HEK293 (cell line): ENCODE measurements around the gene ABHD3.

Experiments used
- BCL11A ChIP-seq: fragments of 450-650 bp; formaldehyde crosslinking; IDR thresholded peaks from 2 replicates; pipeline ENCODE4 v1.5.1; 2016; ENCODE audit warnings: low read depth, missing biosample characterization, missing genetic modification characterization
- GLIS1 ChIP-seq: fragments of 450-650 bp; formaldehyde crosslinking; IDR thresholded peaks from 2 replicates; pipeline ENCODE4 v1.5.1; 2016; ENCODE audit warnings: missing biosample characterization, missing genetic modification characterization
- MYNN ChIP-seq: fragments of 450-650 bp; formaldehyde crosslinking; IDR thresholded peaks from 2 replicates; pipeline ENCODE4 v1.5.1; 2016; ENCODE audit warnings: missing biosample characterization, missing genetic modification characterization, borderline replicate concordance
- OVOL3 ChIP-seq: fragments of 450-650 bp; formaldehyde crosslinking; IDR thresholded peaks from 2 replicates; pipeline ENCODE4 v1.5.1; 2016; ENCODE audit warnings: missing biosample characterization, missing genetic modification characterization
- RBAK ChIP-seq: fragments of 450-650 bp; formaldehyde crosslinking; IDR thresholded peaks from 2 replicates; pipeline ENCODE4 v1.5.1; 2016; ENCODE audit warnings: missing biosample characterization, missing genetic modification characterization
- SALL2 ChIP-seq: fragments of 450-650 bp; formaldehyde crosslinking; IDR thresholded peaks from 2 replicates; pipeline ENCODE4 v1.5.0; 2017; ENCODE audit warnings: missing biosample characterization, mild to moderate bottlenecking, missing genetic modification characterization, borderline replicate concordance
- SP7 ChIP-seq: fragments of 450-650 bp; formaldehyde crosslinking; IDR thresholded peaks from 2 replicates; pipeline ENCODE4 v1.5.1; 2016; ENCODE audit warnings: missing biosample characterization, missing genetic modification characterization
- ZEB2 ChIP-seq: fragments of 450-650 bp; formaldehyde crosslinking; IDR thresholded peaks from 2 replicates; pipeline ENCODE4 v1.5.1; 2016; ENCODE audit warnings: missing biosample characterization, missing genetic modification characterization
- ZNF121 ChIP-seq: fragments of 450-650 bp; formaldehyde crosslinking; IDR thresholded peaks from 2 replicates; pipeline ENCODE4 v1.5.1; 2016; ENCODE audit warnings: missing biosample characterization, missing genetic modification characterization
- ZNF2 ChIP-seq: fragments of 450-650 bp; formaldehyde crosslinking; IDR thresholded peaks from 2 replicates; pipeline ENCODE4 v1.5.1; 2016; ENCODE audit warnings: missing biosample characterization, missing genetic modification characterization
- ZNF223 ChIP-seq: fragments of 450-650 bp; formaldehyde crosslinking; IDR thresholded peaks from 2 replicates; pipeline ENCODE4 v1.5.1; 2016; ENCODE audit warnings: missing biosample characterization, missing genetic modification characterization
- ZNF239 ChIP-seq: fragments of 450-650 bp; formaldehyde crosslinking; IDR thresholded peaks from 2 replicates; pipeline ENCODE4 v1.5.1; 2016; ENCODE audit warnings: missing biosample characterization, missing genetic modification characterization
- ZNF248 ChIP-seq: fragments of 450-650 bp; formaldehyde crosslinking; IDR thresholded peaks from 2 replicates; pipeline ENCODE4 v1.5.1; 2017; ENCODE audit warnings: missing biosample characterization, missing genetic modification characterization
- ZNF501 ChIP-seq: fragments of 450-650 bp; formaldehyde crosslinking; IDR thresholded peaks from 2 replicates; pipeline ENCODE4 v1.5.1; 2016; ENCODE audit warnings: missing biosample characterization, missing genetic modification characterization
- ZNF544 ChIP-seq: fragments of 450-650 bp; formaldehyde crosslinking; IDR thresholded peaks from 2 replicates; pipeline ENCODE4 v1.5.0; 2017; ENCODE audit warnings: missing biosample characterization, missing genetic modification characterization
- ZNF558 ChIP-seq: fragments of 450-650 bp; formaldehyde crosslinking; IDR thresholded peaks from 2 replicates; pipeline ENCODE4 v1.5.1; 2016; ENCODE audit warnings: missing biosample characterization, missing genetic modification characterization
- ZNF701 ChIP-seq: fragments of 450-650 bp; formaldehyde crosslinking; IDR thresholded peaks from 2 replicates; pipeline ENCODE4 v1.5.1; 2016; ENCODE audit warnings: missing biosample characterization, missing genetic modification characterization
- ZNF707 ChIP-seq: fragments of 450-650 bp; formaldehyde crosslinking; IDR thresholded peaks from 2 replicates; pipeline ENCODE4 v1.5.1; 2016; ENCODE audit warnings: missing biosample characterization, missing genetic modification characterization
- ZNF785 ChIP-seq: fragments of 450-650 bp; formaldehyde crosslinking; IDR thresholded peaks from 2 replicates; pipeline ENCODE4 v1.5.1; 2016; ENCODE audit warnings: missing biosample characterization, missing genetic modification characterization
- ZSCAN16 ChIP-seq: fragments of 450-650 bp; formaldehyde crosslinking; IDR thresholded peaks from 2 replicates; pipeline ENCODE4 v1.5.1; 2016; ENCODE audit warnings: missing biosample characterization, missing genetic modification characterization
- ZSCAN30 ChIP-seq: fragments of 450-650 bp; IDR thresholded peaks from 2 replicates; pipeline ENCODE4 v1.5.1; 2018; ENCODE audit warnings: missing biosample characterization, mild to moderate bottlenecking, missing genetic modification characterization, moderate library complexity
- ZXDB ChIP-seq: fragments of 450-650 bp; formaldehyde crosslinking; IDR thresholded peaks from 2 replicates; pipeline ENCODE4 v1.5.1; 2016; ENCODE audit warnings: missing biosample characterization, missing genetic modification characterization
- TF ChIP-seq, protein P1 (sequence below): fragments of 450-650 bp; formaldehyde crosslinking; IDR thresholded peaks from 2 replicates; pipeline ENCODE4 v1.5.1; 2017; ENCODE audit warnings: missing biosample characterization, missing genetic modification characterization
- TF ChIP-seq, protein P2 (sequence below): fragments of 450-650 bp; formaldehyde crosslinking; IDR thresholded peaks from 2 replicates; pipeline ENCODE4 v1.5.1; 2017; ENCODE audit warnings: missing biosample characterization, missing genetic modification characterization
- TF ChIP-seq, protein P3 (sequence below): fragments of 450-650 bp; formaldehyde crosslinking; IDR thresholded peaks from 2 replicates; pipeline ENCODE4 v1.5.1; 2016; ENCODE audit warnings: missing biosample characterization, missing genetic modification characterization
- TF ChIP-seq, protein P4 (sequence below): fragments of 450-650 bp; formaldehyde crosslinking; IDR thresholded peaks from 2 replicates; pipeline ENCODE4 v1.5.1; 2016; ENCODE audit warnings: missing biosample characterization, missing genetic modification characterization
- TF ChIP-seq, protein P5 (sequence below): fragments of 450-650 bp; formaldehyde crosslinking; optimal IDR thresholded peaks from 2 replicates; pipeline ENCODE3; 2016; ENCODE audit warnings: missing biosample characterization, mild to moderate bottlenecking, missing genetic modification characterization

ABHD3 gene

DNA sequence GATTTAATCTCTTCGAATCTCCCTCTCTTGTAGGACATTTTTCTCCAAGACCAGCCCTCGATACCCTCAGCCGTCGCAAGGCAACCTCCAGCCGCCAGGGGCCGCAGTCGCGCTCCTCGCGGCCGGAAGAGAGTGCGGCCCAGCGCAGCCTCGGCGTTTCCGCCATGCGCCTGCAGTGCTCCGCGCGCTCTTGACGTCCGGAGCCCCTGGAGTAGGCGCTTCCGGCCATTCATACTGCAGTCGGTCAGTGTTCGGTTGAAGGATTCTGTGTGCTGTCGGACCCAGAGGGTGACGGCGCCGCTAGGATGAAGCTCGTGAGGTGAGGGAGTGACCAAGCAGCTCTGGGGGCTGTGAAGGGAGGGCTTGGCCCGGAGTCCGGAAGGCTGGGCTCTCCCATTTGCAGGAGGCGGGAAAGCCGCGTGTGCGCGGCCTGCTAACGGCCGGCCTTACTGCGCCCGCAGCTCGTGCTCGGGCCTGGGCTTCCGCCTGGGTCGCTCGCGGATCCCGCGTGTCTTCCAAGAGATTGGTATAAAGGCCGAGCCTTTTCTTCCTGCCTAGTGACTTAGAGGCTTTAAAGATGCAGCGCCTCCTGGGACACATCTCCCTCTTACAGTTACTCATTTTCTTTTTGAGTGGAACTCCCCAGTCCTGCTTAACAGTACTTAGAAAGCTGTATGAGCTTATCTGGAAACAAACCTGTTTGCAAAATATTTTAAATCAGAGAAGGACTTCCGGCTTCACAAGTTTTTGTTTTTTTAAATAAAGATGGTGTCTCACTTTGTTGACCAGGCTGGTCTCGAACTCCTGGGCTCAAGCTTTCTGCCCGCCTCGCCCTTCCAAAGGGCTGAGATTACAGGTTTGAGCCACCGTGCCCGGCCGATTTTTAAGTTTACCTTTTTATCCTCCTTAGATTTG lies 92.2 kb downstream of the ABHD3 start, which contains the start of gene SNRPD1 (continued):
- TF ChIP-seq, protein P1, sequence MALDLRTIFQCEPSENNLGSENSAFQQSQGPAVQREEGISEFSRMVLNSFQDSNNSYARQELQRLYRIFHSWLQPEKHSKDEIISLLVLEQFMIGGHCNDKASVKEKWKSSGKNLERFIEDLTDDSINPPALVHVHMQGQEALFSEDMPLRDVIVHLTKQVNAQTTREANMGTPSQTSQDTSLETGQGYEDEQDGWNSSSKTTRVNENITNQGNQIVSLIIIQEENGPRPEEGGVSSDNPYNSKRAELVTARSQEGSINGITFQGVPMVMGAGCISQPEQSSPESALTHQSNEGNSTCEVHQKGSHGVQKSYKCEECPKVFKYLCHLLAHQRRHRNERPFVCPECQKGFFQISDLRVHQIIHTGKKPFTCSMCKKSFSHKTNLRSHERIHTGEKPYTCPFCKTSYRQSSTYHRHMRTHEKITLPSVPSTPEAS (tag by site-specific recombination): no peak
- peak; percentile 20; the same call in 1 of the 2 replicates for TF ChIP-seq ZNF239 (tag by site-specific recombination)
- peak; percentile 74 for TF ChIP-seq ZEB2
- TF ChIP-seq GLIS1: 0 out of 2 replicates have a peak, but pooled peaks have one; percentile 12
- TF ChIP-seq ZNF248 (tag by site-specific recombination): no peak
- no peak for TF ChIP-seq RBAK (tag by site-specific recombination)
- TF ChIP-seq, protein P2, sequence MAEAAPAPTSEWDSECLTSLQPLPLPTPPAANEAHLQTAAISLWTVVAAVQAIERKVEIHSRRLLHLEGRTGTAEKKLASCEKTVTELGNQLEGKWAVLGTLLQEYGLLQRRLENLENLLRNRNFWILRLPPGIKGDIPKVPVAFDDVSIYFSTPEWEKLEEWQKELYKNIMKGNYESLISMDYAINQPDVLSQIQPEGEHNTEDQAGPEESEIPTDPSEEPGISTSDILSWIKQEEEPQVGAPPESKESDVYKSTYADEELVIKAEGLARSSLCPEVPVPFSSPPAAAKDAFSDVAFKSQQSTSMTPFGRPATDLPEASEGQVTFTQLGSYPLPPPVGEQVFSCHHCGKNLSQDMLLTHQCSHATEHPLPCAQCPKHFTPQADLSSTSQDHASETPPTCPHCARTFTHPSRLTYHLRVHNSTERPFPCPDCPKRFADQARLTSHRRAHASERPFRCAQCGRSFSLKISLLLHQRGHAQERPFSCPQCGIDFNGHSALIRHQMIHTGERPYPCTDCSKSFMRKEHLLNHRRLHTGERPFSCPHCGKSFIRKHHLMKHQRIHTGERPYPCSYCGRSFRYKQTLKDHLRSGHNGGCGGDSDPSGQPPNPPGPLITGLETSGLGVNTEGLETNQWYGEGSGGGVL (tag by site-specific recombination): no peak; the same call in 1 of the 2 replicates
- TF ChIP-seq ZSCAN16 (tag by site-specific recombination): no peak
- 0 out of 2 replicates have a peak, but pooled peaks have one; percentile 39 for TF ChIP-seq ZNF121 (tag by site-specific recombination)
- TF ChIP-seq, protein P3, sequence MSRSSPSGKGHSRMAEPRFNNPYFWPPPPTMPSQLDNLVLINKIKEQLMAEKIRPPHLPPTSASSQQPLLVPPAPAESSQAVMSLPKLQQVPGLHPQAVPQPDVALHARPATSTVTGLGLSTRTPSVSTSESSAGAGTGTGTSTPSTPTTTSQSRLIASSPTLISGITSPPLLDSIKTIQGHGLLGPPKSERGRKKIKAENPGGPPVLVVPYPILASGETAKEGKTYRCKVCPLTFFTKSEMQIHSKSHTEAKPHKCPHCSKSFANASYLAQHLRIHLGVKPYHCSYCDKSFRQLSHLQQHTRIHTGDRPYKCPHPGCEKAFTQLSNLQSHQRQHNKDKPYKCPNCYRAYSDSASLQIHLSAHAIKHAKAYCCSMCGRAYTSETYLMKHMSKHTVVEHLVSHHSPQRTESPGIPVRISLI (tag by site-specific recombination): no peak
- peak; percentile 98 for TF ChIP-seq ZNF501
- TF ChIP-seq ZXDB (tag by site-specific recombination): peak; percentile 100
- TF ChIP-seq ZNF223 (tag by site-specific recombination): no peak
- TF ChIP-seq ZNF701 (tag by site-specific recombination): no peak
- TF ChIP-seq ZNF785: 0 out of 2 replicates have a peak, but pooled peaks have one; percentile 50
- no peak for TF ChIP-seq MYNN (tag by site-specific recombination)
- TF ChIP-seq SP7: peak; percentile 85
- peak; percentile 63 for TF ChIP-seq OVOL3
- no peak for TF ChIP-seq ZNF544 (tag by site-specific recombination)
- no peak for TF ChIP-seq ZNF558 (tag by site-specific recombination)
- TF ChIP-seq BCL11A (tag by site-specific recombination): no peak
- peak; percentile 89 for TF ChIP-seq ZSCAN30 (tag by site-specific recombination)
- TF ChIP-seq, protein P4, sequence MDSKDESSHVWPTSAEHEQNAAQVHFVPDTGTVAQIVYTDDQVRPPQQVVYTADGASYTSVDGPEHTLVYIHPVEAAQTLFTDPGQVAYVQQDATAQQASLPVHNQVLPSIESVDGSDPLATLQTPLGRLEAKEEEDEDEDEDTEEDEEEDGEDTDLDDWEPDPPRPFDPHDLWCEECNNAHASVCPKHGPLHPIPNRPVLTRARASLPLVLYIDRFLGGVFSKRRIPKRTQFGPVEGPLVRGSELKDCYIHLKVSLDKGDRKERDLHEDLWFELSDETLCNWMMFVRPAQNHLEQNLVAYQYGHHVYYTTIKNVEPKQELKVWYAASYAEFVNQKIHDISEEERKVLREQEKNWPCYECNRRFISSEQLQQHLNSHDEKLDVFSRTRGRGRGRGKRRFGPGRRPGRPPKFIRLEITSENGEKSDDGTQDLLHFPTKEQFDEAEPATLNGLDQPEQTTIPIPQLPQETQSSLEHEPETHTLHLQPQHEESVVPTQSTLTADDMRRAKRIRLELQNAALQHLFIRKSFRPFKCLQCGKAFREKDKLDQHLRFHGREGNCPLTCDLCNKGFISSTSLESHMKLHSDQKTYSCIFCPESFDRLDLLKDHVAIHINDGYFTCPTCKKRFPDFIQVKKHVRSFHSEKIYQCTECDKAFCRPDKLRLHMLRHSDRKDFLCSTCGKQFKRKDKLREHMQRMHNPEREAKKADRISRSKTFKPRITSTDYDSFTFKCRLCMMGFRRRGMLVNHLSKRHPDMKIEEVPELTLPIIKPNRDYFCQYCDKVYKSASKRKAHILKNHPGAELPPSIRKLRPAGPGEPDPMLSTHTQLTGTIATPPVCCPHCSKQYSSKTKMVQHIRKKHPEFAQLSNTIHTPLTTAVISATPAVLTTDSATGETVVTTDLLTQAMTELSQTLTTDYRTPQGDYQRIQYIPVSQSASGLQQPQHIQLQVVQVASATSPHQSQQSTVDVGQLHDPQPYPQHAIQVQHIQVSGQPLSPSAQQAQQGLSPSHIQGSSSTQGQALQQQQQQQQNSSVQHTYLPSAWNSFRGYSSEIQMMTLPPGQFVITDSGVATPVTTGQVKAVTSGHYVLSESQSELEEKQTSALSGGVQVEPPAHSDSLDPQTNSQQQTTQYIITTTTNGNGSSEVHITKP: peak; percentile 74
- TF ChIP-seq ZNF707: no peak
- TF ChIP-seq SALL2 (tag by site-specific recombination): no peak
- TF ChIP-seq ZNF2 (tag by site-specific recombination): peak; percentile 76; the same call in 1 of the 2 replicates
- TF ChIP-seq, protein P5, sequence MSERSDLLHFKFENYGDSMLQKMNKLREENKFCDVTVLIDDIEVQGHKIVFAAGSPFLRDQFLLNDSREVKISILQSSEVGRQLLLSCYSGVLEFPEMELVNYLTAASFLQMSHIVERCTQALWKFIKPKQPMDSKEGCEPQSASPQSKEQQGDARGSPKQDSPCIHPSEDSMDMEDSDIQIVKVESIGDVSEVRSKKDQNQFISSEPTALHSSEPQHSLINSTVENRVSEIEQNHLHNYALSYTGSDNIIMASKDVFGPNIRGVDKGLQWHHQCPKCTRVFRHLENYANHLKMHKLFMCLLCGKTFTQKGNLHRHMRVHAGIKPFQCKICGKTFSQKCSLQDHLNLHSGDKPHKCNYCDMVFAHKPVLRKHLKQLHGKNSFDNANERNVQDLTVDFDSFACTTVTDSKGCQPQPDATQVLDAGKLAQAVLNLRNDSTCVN: peak; percentile 97
